ENCODE results near the gene SETD1B.

The SETD1B gene

DNA sequence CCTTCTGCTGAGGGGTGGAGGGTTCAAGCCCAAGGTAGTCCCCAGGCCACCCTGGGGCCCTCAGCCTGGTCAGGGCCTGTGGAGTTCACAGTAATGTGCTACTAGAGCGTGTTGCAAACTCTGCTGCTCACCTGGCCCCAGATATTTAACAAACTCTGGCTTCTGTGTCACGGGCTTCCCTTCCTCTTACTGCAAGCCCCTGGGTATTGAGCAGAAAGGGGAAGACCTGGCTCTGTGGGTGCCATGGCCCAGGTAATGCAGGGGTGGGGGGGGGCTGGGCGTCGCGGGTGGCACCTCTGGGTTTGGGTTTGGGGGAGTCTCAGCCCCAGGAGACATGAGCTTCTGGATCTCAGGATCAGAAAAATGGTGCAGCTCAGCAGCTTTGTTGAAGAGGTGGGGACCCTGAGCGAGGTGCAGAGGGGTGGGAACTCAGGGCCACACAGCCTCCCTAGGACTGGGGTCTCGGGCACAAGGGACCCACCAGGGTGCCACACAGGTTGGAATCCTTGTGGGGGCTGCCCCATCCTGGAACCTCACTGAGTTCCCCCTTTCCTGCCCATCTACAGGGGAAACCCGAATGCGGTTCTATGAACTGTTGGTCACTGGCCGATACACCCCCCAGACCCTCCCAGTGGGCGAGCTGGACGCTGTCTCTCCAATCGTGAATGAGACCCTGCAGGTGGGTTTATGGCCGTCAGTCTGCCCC, 4.0 kb downstream of the SETD1B start:
- no peak for DNase-seq (ENCODE audit: low spot score)

- DNase-seq (ENCODE audit: low spot score) = no peak
Measured at GRCh38 chr12:121808623-121809022, 4.8 kb downstream of the SETD1B start.

DNA sequence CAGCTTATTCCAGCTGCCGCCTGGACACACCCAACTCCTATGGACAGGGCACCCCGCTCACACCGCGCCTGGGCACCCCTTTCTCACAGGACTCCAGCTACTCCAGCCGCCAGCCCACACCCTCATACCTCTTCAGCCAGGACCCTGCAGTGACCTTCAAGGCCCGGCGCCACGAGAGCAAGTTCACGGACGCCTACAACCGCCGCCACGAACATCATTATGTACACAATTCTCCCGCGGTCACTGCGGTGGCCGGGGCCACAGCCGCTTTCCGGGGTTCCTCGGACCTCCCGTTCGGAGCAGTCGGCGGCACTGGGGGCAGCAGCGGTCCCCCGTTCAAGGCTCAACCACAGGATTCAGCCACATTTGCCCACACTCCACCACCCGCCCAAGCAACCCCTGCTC, 5.9 kb downstream of the SETD1B start:
- DNase-seq (ENCODE audit: low spot score) = no peak

- no peak for DNase-seq (ENCODE audit: low spot score)
Measured at GRCh38 chr12:121810234-121810817, 6.5 kb downstream of the SETD1B start.

- DNase-seq (ENCODE audit: low spot score) = no peak
Measured at GRCh38 chr12:121810833-121811433, 7.1 kb downstream of the SETD1B start.

- DNase-seq (ENCODE audit: low spot score) = peak; percentile 63
Measured at GRCh38 chr12:121811434-121812319, 7.9 kb downstream of the SETD1B start.

GRCh38 chr12:121812320-121812871, 8.6 kb downstream of the SETD1B start:
- DNase-seq (ENCODE audit: low spot score) = no peak

DNA sequence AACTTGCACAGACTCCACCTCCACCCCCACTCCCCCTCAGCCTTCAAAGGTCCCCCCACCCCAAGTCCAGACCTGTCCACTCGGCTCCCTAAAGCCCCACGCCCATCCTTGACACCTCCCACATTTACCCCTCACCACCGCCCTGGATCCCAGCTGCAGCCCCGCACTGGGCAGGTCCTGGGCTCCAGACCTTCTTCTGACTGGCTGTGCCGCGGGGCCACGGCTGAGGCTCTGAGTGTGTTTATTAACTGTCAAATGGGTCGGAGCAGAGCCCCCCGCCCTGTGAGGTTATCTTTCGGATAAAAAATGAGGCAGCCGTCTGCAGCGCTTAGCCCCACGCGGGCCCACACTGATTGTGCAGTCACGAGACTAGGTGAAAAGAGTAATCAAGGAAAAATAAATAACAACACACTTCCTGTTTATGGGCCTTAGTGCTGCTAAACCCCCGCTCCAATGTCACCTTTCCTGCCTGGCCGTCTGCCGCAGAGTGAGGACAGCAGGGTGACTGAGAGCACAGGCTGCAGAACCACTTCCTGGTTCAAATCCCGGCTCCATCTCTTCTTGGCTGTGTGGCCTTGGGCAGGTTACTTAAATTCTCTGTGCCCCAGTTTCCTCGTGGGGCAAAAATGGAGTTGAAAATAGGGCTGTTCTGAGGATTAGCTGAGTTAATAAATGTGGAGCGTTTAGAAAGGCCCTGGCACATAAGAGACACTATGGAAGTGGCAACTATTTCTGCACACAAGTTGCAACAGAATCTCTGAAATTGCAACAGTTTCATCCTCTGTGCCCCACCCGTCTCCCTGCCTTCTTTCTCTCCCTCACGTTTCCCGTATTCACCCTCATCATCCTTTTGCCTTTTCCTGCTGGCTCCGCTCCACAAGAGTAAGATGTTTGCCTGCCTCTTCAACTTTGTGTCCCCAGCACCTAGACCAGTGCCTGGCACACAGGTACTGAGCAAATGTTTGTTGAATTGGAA, 9.4 kb downstream of the SETD1B start:
- DNase-seq (ENCODE audit: low spot score) = no peak

GRCh38 chr12:121813951-121814350, 10.1 kb downstream of the SETD1B start:
- no peak for DNase-seq (ENCODE audit: low spot score)

- no peak for DNase-seq (ENCODE audit: low spot score)
Measured at GRCh38 chr12:121814429-121815119, 10.8 kb downstream of the SETD1B start.

DNA sequence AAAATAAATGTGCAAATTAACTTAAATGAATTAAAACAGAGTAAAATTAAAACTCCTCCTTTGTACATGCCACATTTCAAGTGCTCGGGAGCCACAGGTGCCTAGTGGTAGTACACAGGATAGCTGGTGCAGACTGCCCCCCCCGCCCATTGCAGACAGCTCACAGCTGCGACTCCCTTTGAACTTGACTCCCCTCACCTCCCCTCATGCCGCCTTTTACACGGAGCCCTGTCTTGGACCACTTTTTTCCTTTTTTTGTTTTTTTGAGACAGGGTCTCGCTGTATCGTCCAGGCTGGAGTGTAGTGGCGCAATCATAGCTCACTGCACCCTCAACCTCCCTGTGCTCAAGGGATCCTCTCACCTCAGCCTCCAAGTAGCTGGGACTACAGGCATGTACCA, 11.5 kb downstream of the SETD1B start:
- DNase-seq (ENCODE audit: low spot score) = no peak

DNA sequence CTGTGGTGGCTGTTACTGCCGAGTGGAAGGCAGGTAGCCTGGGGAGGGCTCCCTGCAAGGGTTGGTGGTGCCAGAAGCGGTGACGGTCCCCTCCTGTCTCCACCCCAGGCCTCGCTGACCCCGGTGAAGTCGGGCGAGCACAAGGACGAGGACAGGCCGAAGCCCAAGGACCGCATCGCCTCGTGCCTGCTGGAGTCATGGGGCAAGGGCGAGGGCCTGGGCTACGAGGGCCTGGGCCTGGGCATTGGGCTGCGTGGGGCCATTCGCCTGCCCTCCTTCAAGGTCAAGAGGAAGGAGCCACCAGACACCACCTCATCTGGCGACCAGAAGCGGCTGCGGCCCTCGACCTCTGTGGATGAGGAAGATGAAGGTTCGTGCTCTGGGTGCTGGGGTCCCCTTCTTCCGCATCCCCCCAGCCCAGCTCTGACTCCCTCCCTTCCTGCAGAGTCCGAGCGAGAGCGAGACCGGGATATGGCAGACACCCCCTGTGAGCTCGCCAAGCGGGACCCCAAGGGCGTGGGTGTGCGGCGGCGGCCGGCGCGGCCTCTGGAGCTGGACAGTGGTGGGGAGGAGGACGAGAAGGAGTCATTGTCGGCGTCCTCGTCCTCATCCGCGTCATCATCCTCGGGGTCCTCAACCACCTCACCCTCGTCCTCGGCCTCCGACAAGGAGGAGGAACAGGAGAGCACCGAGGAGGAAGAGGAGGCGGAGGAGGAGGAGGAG, 13.3 kb downstream of the SETD1B start:
- no peak for DNase-seq (ENCODE audit: low spot score)

- no peak for DNase-seq (ENCODE audit: low spot score)
Measured at GRCh38 chr12:121817648-121818043, 13.8 kb downstream of the SETD1B start.

GRCh38 chr12:121819212-121819949, 15.6 kb downstream of the SETD1B start:
- no peak for DNase-seq (ENCODE audit: low spot score)

- no peak for DNase-seq (ENCODE audit: low spot score)
Measured at GRCh38 chr12:121820056-121820455, 16.2 kb downstream of the SETD1B start.

DNA sequence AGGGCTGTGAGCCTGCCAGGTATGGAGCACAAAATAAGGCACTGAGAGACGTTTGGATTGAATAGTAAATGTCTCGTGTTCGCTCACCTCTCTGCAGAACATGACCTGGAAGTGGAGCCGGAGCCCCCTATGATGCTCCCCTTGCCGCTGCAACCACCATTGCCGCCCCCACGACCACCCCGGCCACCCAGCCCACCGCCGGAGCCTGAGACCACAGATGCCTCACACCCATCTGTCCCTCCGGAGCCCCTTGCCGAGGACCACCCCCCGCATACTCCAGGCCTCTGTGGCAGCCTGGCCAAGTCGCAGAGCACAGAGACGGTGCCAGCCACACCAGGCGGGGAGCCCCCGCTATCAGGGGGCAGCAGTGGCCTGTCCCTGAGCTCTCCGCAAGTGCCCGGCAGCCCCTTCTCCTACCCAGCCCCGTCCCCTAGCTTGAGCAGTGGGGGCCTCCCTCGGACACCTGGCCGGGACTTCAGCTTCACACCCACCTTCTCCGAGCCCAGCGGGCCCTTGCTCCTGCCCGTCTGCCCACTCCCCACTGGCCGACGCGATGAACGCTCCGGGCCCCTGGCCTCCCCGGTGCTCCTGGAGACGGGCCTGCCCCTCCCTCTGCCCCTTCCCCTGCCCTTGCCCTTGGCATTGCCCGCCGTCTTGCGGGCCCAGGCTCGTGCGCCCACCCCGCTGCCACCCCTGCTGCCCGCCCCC, 18.7 kb downstream of the SETD1B start:
- no peak for DNase-seq (ENCODE audit: low spot score)

DNA sequence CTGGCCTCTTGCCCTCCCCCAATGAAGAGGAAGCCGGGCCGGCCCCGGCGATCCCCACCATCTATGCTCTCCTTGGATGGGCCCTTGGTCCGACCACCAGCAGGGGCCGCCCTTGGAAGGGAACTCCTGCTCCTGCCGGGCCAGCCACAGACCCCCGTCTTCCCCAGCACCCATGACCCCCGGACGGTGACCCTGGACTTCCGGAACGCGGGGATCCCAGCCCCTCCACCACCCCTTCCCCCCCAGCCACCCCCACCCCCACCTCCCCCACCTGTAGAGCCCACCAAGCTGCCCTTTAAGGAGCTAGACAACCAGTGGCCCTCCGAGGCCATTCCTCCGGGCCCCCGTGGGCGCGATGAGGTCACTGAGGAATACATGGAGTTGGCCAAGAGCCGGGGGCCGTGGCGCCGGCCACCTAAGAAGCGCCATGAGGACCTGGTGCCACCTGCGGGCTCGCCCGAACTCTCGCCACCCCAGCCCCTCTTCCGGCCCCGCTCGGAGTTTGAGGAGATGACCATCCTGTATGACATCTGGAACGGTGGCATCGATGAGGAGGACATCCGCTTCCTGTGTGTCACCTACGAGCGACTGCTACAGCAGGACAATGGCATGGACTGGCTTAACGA, 19.4 kb downstream of the SETD1B start:
- DNase-seq (ENCODE audit: low spot score) = no peak

DNA sequence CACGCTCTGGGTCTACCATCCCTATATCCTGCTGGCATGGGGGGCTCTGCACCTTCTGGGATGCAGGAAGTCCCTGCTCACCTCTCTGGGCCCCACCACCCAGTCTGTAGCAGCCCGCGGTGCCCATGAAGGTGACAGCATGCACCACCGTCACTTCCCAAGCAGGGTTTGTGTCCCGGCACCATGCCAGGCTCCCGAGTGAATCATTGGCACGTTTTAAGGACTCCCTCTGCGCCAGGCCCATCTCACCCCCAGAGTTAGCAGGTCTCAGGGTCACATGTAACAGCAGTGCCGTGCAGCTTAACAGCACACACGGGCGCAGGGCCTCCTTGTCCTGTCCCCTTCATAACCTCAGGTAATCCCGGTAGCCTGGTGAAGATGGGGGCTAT, 19.9 kb downstream of the SETD1B start:
- DNase-seq (ENCODE audit: low spot score) = no peak

All from CD4-positive, alpha-beta T cell treated with Interleukin-2 at 100 ng/mL for 4 hours (primary cell).